Measurements from ENCODE around the gene FBRS. TPM values are rescaled to one million over a fixed set of nuclear protein-coding genes. Genes with fewer than 3 reads are reported as not detected.
"Not testable (repeated sequence)": the region's sequence is repeated elsewhere in the genome, so short reads cannot be mapped to it uniquely, and the experiment has no call there.

The FBRS gene
- total RNA-seq, 1 donor from 2014 or later: 6.9 TPM

GRCh38 chr16:30698139-30698815 is 40.0 kb downstream of the FBRS start:
- DNase-seq (ENCODE audit: low read depth in 2 of 2): peak; percentile 63 to 86

GRCh38 chr16:30698816-30699614 is 40.8 kb downstream of the FBRS start, which contains the start of gene SRCAP:
SRCAP (plus strand) TSS chr16:30699171; CDS start chr16:30700825, 1,654 bp downstream.
- DNase-seq (ENCODE audit: low read depth in 2 of 2): peak; percentile 55 to 79

- no peak for DNase-seq (ENCODE audit: low read depth in 2 of 2)
These were observed 41.4 kb downstream of the FBRS start for GRCh38 chr16:30699615-30700099.

- no peak for DNase-seq (ENCODE audit: low read depth in 2 of 2)
These were observed 42.3 kb downstream of the FBRS start for GRCh38 chr16:30700491-30700890.

- no peak for DNase-seq (ENCODE audit: low read depth in 2 of 2)
These were observed 42.7 kb downstream of the FBRS start for GRCh38 chr16:30700971-30701370.

- not testable (repeated sequence) for DNase-seq (ENCODE audit: low read depth in 2 of 2)
These were observed 44.8 kb downstream of the FBRS start for GRCh38 chr16:30703071-30703470.

- DNase-seq (ENCODE audit: low read depth in 2 of 2): no peak
These were observed 45.7 kb downstream of the FBRS start for GRCh38 chr16:30703971-30704370.

- DNase-seq (ENCODE audit: low read depth in 2 of 2): no peak
These were observed 47.8 kb downstream of the FBRS start for GRCh38 chr16:30706046-30706445.

- no peak for DNase-seq (ENCODE audit: low read depth in 2 of 2)
These were observed 52.7 kb downstream of the FBRS start for GRCh38 chr16:30710971-30711370.

GRCh38 chr16:30711712-30712111 is 53.5 kb downstream of the FBRS start:
- no peak for DNase-seq (ENCODE audit: low read depth in 2 of 2)

GRCh38 chr16:30715750-30716445 is 57.7 kb downstream of the FBRS start:
- no peak for DNase-seq (ENCODE audit: low read depth in 2 of 2)

- no peak for DNase-seq (ENCODE audit: low read depth in 2 of 2)
These were observed 61.9 kb downstream of the FBRS start for GRCh38 chr16:30720086-30720485.

Other genes starting within 250 kb of the FBRS start
- 80.9 and 89.8 TPM in 2 replicates for gene DCTPP1, start 228.4 kb upstream of the FBRS start, total RNA-seq
- gene SEPHS2, start 212.6 kb upstream of the FBRS start, total RNA-seq: 13.6 and 24.9 TPM in 2 replicates
- not detected in 2 replicates for gene ITGAL, start 185.7 kb upstream of the FBRS start, total RNA-seq
- 13.7 and 17.7 TPM in 2 replicates for gene ZNF768, start 131.9 kb upstream of the FBRS start, total RNA-seq
- gene ZNF747, start 123.6 kb upstream of the FBRS start, total RNA-seq: 5.8 and 7.6 TPM in 2 replicates
- gene ZNF764, start 100.1 kb upstream of the FBRS start, total RNA-seq: 3.1 and 4.3 TPM in 2 replicates
- gene ZNF688, start 86.7 kb upstream of the FBRS start, total RNA-seq: 3.9 and 6.7 TPM in 2 replicates
- gene ZNF785, start 72.7 kb upstream of the FBRS start, total RNA-seq: 6.4 and 9.6 TPM in 2 replicates
- 3.2 and 4.9 TPM in 2 replicates for gene ZNF689, start 48.0 kb upstream of the FBRS start, total RNA-seq
- 4.5 and 7.6 TPM in 2 replicates for gene PRR14, start 7.5 kb upstream of the FBRS start, total RNA-seq
- gene SRCAP, start 40.7 kb downstream of the FBRS start, total RNA-seq: 16.6 and 29.3 TPM in 2 replicates
- 14.9 and 21.1 TPM in 2 replicates for gene PHKG2, start 90.0 kb downstream of the FBRS start, total RNA-seq
- 0.89 and 0.90 TPM in 2 replicates for gene CFAP119, start 103.6 kb downstream of the FBRS start, total RNA-seq
- gene RNF40, start 103.9 kb downstream of the FBRS start, total RNA-seq: 41.0 and 50.3 TPM in 2 replicates
- gene ZNF629, start 128.8 kb downstream of the FBRS start, total RNA-seq: 3.3 and 6.1 TPM in 2 replicates
- 49.9 and 60.8 TPM in 2 replicates for gene BCL7C, start 235.6 kb downstream of the FBRS start, total RNA-seq
- 0.13 TPM in 2 replicates for gene CTF1, start 238.2 kb downstream of the FBRS start, total RNA-seq

Data from dermis microvascular lymphatic vessel endothelial cell (primary cell).